HUES48 (cell line): ENCODE results near the gene GRIN3B.

Experiments used
- H3K27ac ChIP-seq: one replicate; pipeline ENCODE4 v1.7.0; 2013; ENCODE audit warnings: low read depth, low read length, inconsistent platforms
- H3K27me3 ChIP-seq: 2 replicates; pipeline ENCODE4 v1.6.1; 2013; ENCODE audit warnings: mild to moderate bottlenecking, low read length; ENCODE audit not compliant: control insufficient read depth, insufficient read depth
- H3K36me3 ChIP-seq: 2 replicates; pipeline ENCODE4 v1.6.1; 2013; ENCODE audit warnings: low read length; ENCODE audit not compliant: control insufficient read depth, insufficient read depth
- H3K4me1 ChIP-seq: 2 replicates; pipeline ENCODE4 v1.6.1; 2013; ENCODE audit warnings: mild to moderate bottlenecking, low read length; ENCODE audit not compliant: control insufficient read depth, insufficient read depth
- H3K4me3 ChIP-seq: 2 replicates; pipeline ENCODE4 v1.5.1; 2013; ENCODE audit warnings: mild to moderate bottlenecking, low read depth, low read length
- H3K9ac ChIP-seq: 2 replicates; pipeline ENCODE4 v1.6.1; 2013; ENCODE audit warnings: mild to moderate bottlenecking, low read depth, low read length, moderate library complexity
- H3K9me3 ChIP-seq: 2 replicates; pipeline ENCODE4 v1.6.1; 2013; ENCODE audit warnings: low read length; ENCODE audit not compliant: control insufficient read depth, insufficient read depth

The GRIN3B gene

GRCh38 chr19:1041835-1042685 is 41.8 kb downstream of the GRIN3B start:
- H3K4me1 ChIP-seq = 0 out of 2 replicates have a peak, but pooled peaks cover 6% of the 10 kb centered on the region
- H3K36me3 ChIP-seq = peaks cover 18% of the 10 kb centered on the region
- no peak overlapping the region for H3K4me3 ChIP-seq
- no peaks in the 10 kb centered on the region for H3K27me3 ChIP-seq
- no peak overlapping the region for H3K27ac ChIP-seq
- no peaks in the 10 kb centered on the region for H3K9me3 ChIP-seq
- no peak overlapping the region for H3K9ac ChIP-seq

GRCh38 chr19:1042689-1043511 is 42.7 kb downstream of the GRIN3B start:
- Histone ChIP-seq H3K9me3 (no peaks in the 10 kb centered on the region), H3K9ac (no peak overlapping the region), H3K36me3 (peaks cover 11% of the 10 kb centered on the region), H3K4me3 (no peak overlapping the region), H3K27me3 (no peaks in the 10 kb centered on the region), H3K4me1 (0 out of 2 replicates have a peak, but pooled peaks cover 6% of the 10 kb centered on the region), H3K27ac (no peak overlapping the region)

GRCh38 chr19:1045247-1045603 is 45.0 kb downstream of the GRIN3B start:
- Histone ChIP-seq H3K4me3 (no peak overlapping the region), H3K4me1 (0 out of 2 replicates have a peak, but pooled peaks cover 3% of the 10 kb centered on the region), H3K9ac (no peak overlapping the region), H3K27me3 (no peaks in the 10 kb centered on the region), H3K36me3 (no peaks in the 10 kb centered on the region), H3K9me3 (no peaks in the 10 kb centered on the region), H3K27ac (no peak overlapping the region)

- H3K4me3 ChIP-seq = no peak overlapping the region
- no peaks in the 10 kb centered on the region for H3K4me1 ChIP-seq
- H3K9me3 ChIP-seq = no peaks in the 10 kb centered on the region
- H3K27ac ChIP-seq = no peak overlapping the region
- no peaks in the 10 kb centered on the region for H3K36me3 ChIP-seq
- no peak overlapping the region for H3K9ac ChIP-seq
- H3K27me3 ChIP-seq = no peaks in the 10 kb centered on the region
Measured at GRCh38 chr19:1046117-1046626, 46.0 kb downstream of the GRIN3B start.

- no peak overlapping the region for H3K9ac ChIP-seq
- no peak overlapping the region for H3K27ac ChIP-seq
- H3K9me3 ChIP-seq = no peaks in the 10 kb centered on the region
- no peak overlapping the region for H3K4me3 ChIP-seq
- no peaks in the 10 kb centered on the region for H3K36me3 ChIP-seq
- no peaks in the 10 kb centered on the region for H3K27me3 ChIP-seq
- H3K4me1 ChIP-seq = no peaks in the 10 kb centered on the region
Measured at GRCh38 chr19:1046836-1047695, 46.8 kb downstream of the GRIN3B start.

- H3K9me3 ChIP-seq = no peaks in the 10 kb centered on the region
- no peak overlapping the region for H3K27ac ChIP-seq
- H3K4me3 ChIP-seq = no peak overlapping the region
- no peaks in the 10 kb centered on the region for H3K27me3 ChIP-seq
- H3K9ac ChIP-seq = no peak overlapping the region
- no peaks in the 10 kb centered on the region for H3K4me1 ChIP-seq
- H3K36me3 ChIP-seq = no peaks in the 10 kb centered on the region
Measured at GRCh38 chr19:1047696-1048147, 47.5 kb downstream of the GRIN3B start.

GRCh38 chr19:1049106-1049505 is 48.9 kb downstream of the GRIN3B start:
- Histone ChIP-seq H3K36me3 (no peaks in the 10 kb centered on the region), H3K9ac (no peak overlapping the region), H3K9me3 (no peaks in the 10 kb centered on the region)

GRCh38 chr19:1049800-1050199 is 49.6 kb downstream of the GRIN3B start:
- no peak overlapping the region for H3K27ac ChIP-seq
- no peak overlapping the region for H3K9ac ChIP-seq
- H3K27me3 ChIP-seq = no peaks in the 10 kb centered on the region
- no peaks in the 10 kb centered on the region for H3K4me1 ChIP-seq
- H3K4me3 ChIP-seq = no peak overlapping the region
- H3K9me3 ChIP-seq = no peaks in the 10 kb centered on the region
- no peaks in the 10 kb centered on the region for H3K36me3 ChIP-seq

More at GRCh38 chr19:1049106-1049505, 48.9 kb downstream of the GRIN3B start:
- H3K4me3 ChIP-seq = no peak overlapping the region
- no peaks in the 10 kb centered on the region for H3K4me1 ChIP-seq
- H3K27ac ChIP-seq = no peak overlapping the region
- no peaks in the 10 kb centered on the region for H3K27me3 ChIP-seq

GRCh38 chr19:1050989-1051788 is 51.0 kb downstream of the GRIN3B start:
- Histone ChIP-seq H3K4me1 (no peaks in the 10 kb centered on the region), H3K27ac (no peak overlapping the region), H3K4me3 (no peak overlapping the region), H3K9me3 (peaks cover 2% of the 10 kb centered on the region), H3K36me3 (0 out of 2 replicates have a peak, but pooled peaks cover 1% of the 10 kb centered on the region), H3K27me3 (no peaks in the 10 kb centered on the region), H3K9ac (no peak overlapping the region)

- Histone ChIP-seq H3K36me3 (0 out of 2 replicates have a peak, but pooled peaks cover 7% of the 10 kb centered on the region), H3K4me1 (no peaks in the 10 kb centered on the region), H3K9me3 (peaks cover 8% of the 10 kb centered on the region), H3K4me3 (no peak overlapping the region), H3K27ac (no peak overlapping the region), H3K27me3 (no peaks in the 10 kb centered on the region), H3K9ac (no peak overlapping the region)
Measured at GRCh38 chr19:1051791-1052190, 51.6 kb downstream of the GRIN3B start.
